Mononuclear cell (primary cell): ENCODE data around the gene SRRM2. TPM values are rescaled to one million over a fixed set of nuclear protein-coding genes. Genes with fewer than 3 reads are reported as not detected.

Experiments
- H3K27me3 ChIP-seq: 2 replicates; pipeline ENCODE4 v1.6.0; 2011; ENCODE audit warnings: low read length, control low read depth; ENCODE audit not compliant: insufficient read depth
- H3K4me1 ChIP-seq: 2 replicates; pipeline ENCODE4 v1.5.1; 2011; ENCODE audit warnings: mild to moderate bottlenecking, low read length, control low read depth; ENCODE audit not compliant: insufficient read depth
- H3K4me3 ChIP-seq: 2 replicates; pipeline ENCODE4 v1.5.1; 2011; ENCODE audit warnings: mild to moderate bottlenecking, low read length, moderate library complexity
- H3K9me3 ChIP-seq: 2 replicates; pipeline ENCODE4 v1.5.1; 2011; ENCODE audit warnings: low read depth, mild to moderate bottlenecking, control low read depth, low read length
- total RNA-seq: library from RNA; depleted of rRNA; stranded (reverse); fragments of >200 nt; gene quantifications from one replicate; pipeline ENCODE4 v1.2.3, GENCODE V29; 2012

The SRRM2 gene
- total RNA-seq, 1 donor: 195 TPM

GRCh38 chr16:2818272-2818876 lies 65.9 kb downstream of the SRRM2 start:
- Histone ChIP-seq H3K4me1 (no peaks in the 10 kb centered on the region), H3K27me3 (no peaks in the 10 kb centered on the region), H3K4me3 (no peak overlapping the region), H3K9me3 (no peaks in the 10 kb centered on the region)

GRCh38 chr16:2819179-2819938 lies 66.9 kb downstream of the SRRM2 start:
- Histone ChIP-seq H3K4me1 (no peaks in the 10 kb centered on the region), H3K27me3 (no peaks in the 10 kb centered on the region), H3K4me3 (no peak overlapping the region), H3K9me3 (no peaks in the 10 kb centered on the region)

GRCh38 chr16:2819939-2820835 lies 67.7 kb downstream of the SRRM2 start:
- H3K4me1 ChIP-seq: no peaks in the 10 kb centered on the region
- no peaks in the 10 kb centered on the region for H3K27me3 ChIP-seq
- no peaks in the 10 kb centered on the region for H3K9me3 ChIP-seq
- H3K4me3 ChIP-seq: no peak overlapping the region

Other genes with a start within 250 kb of the SRRM2 start
- 61.2 TPM for gene ATP6V0C, start 238.7 kb upstream of the SRRM2 start, total RNA-seq
- 49.7 TPM for gene AMDHD2, start 232.3 kb upstream of the SRRM2 start, total RNA-seq
- gene CEMP1, start 221.2 kb upstream of the SRRM2 start, total RNA-seq: 0.10 TPM
- gene PDPK1, start 214.6 kb upstream of the SRRM2 start, total RNA-seq: 36.9 TPM
- 17.7 TPM for gene KCTD5, start 70.1 kb upstream of the SRRM2 start, total RNA-seq
- gene PRSS27, start 32.4 kb upstream of the SRRM2 start, total RNA-seq: 0.10 TPM
- 92.6 TPM for gene ELOB, start 24.6 kb downstream of the SRRM2 start, total RNA-seq
- gene PRSS33, start 34.9 kb downstream of the SRRM2 start, total RNA-seq: not detected
- gene PRSS41, start 45.8 kb downstream of the SRRM2 start, total RNA-seq: not detected
- gene PRSS21, start 64.6 kb downstream of the SRRM2 start, total RNA-seq: not detected
- 1.2 TPM for gene ZG16B, start 77.7 kb downstream of the SRRM2 start, total RNA-seq
- 0.21 TPM for gene PRSS22, start 105.5 kb downstream of the SRRM2 start, total RNA-seq
- gene FLYWCH2, start 130.6 kb downstream of the SRRM2 start, total RNA-seq: 8.1 TPM
- gene FLYWCH1, start 159.3 kb downstream of the SRRM2 start, total RNA-seq: 15.7 TPM
- not detected for gene KREMEN2, start 211.6 kb downstream of the SRRM2 start, total RNA-seq
- gene PAQR4, start 216.7 kb downstream of the SRRM2 start, total RNA-seq: 3.1 TPM
- 1.3 TPM for gene PKMYT1, start 227.8 kb downstream of the SRRM2 start, total RNA-seq